Effector memory CD8-positive, alpha-beta T cell (primary cell): ENCODE results near the gene MAD2L2.

Source experiments
- ATAC-seq: fragments of 150-1000 bp; cut with Tn5 transposase; replicated peaks from 2 replicates; pipeline ENCODE4 v1.10.0; 2021; ENCODE audit warnings: mild to moderate bottlenecking, moderate library complexity
- DNase-seq, 3 experiments: peaks; one replicate each; pipeline ENCODE4 v3.0.0; 2021
- H3K27ac Mint-ChIP-seq, 2 donors: one replicate each; pipeline ENCODE4 v1.8.0; 2022; ENCODE audit warnings: mild to moderate bottlenecking in 2 of 2, mixed read lengths in 2 of 2, moderate library complexity in 2 of 2
- H3K27me3 Mint-ChIP-seq, 2 donors: one replicate each; pipeline ENCODE4 v1.8.0; 2022; ENCODE audit warnings: mixed read lengths in 2 of 2
- H3K36me3 Mint-ChIP-seq: one replicate; pipeline ENCODE4 v1.8.0; 2022; ENCODE audit warnings: mild to moderate bottlenecking, moderate library complexity, mixed read lengths; ENCODE audit not compliant: insufficient read depth
- H3K4me1 Mint-ChIP-seq, 2 donors: one replicate each; pipeline ENCODE4 v1.8.0; 2022; ENCODE audit warnings: low read depth in 2 of 2, mixed read lengths in 2 of 2
- H3K4me3 Mint-ChIP-seq, 2 donors: one replicate each; pipeline ENCODE4 v1.8.0; 2022; ENCODE audit warnings: mild to moderate bottlenecking in 2 of 2, mixed read lengths in 2 of 2, moderate library complexity in 2 of 2
- H3K9me3 Mint-ChIP-seq, 2 donors: one replicate each; pipeline ENCODE4 v1.8.0; 2022; ENCODE audit warnings: mixed read lengths in 2 of 2

Gene MAD2L2

GRCh38 chr1:11701981-11702803, 21.2 kb upstream of the MAD2L2 start:
- peaks cover 0 to under 1% of the 10 kb centered on the region in 2 donors for H3K4me1 Mint-ChIP-seq
- no peaks in the 10 kb centered on the region for H3K9me3 Mint-ChIP-seq
- ATAC-seq = no peak
- H3K4me3 Mint-ChIP-seq = no peak overlapping the region
- DNase-seq = no peak
- H3K36me3 Mint-ChIP-seq = no peaks in the 10 kb centered on the region
- peaks cover 5 to 25% of the 10 kb centered on the region in 2 donors for H3K27me3 Mint-ChIP-seq
- H3K27ac Mint-ChIP-seq = no peak overlapping the region

DNA sequence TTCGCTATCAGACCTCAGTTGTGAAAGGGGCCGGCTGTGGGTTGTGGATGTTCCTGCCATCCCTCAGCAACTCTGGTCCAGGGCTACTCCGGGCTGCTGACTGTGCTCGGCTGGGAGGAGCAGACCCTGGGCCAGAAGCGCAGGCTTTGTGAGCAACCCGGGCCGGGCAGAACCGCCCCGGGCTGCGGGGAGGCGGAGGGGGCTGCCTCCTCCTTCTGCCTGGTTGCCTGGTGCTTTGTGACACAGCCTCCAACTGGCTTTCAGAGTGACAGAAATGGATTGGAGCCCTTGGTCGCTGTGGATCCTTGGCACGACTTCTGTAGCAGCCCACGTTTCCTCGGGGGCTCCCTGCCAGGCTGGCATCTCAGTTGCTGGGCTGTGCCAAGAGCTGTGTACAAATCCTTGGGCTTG, 20.6 kb upstream of the MAD2L2 start:
- DNase-seq (no peak), ATAC-seq (no peak)
- Mint-ChIP-seq H3K27ac (no peak overlapping the region), H3K9me3 (no peaks in the 10 kb centered on the region), H3K4me1 (peaks cover 0 to 2% of the 10 kb centered on the region in 2 donors), H3K36me3 (no peaks in the 10 kb centered on the region), H3K27me3 (peaks cover 5 to 25% of the 10 kb centered on the region in 2 donors), H3K4me3 (no peak overlapping the region)

GRCh38 chr1:11700601-11701467, 19.9 kb upstream of the MAD2L2 start:
- H3K27ac Mint-ChIP-seq = no peak overlapping the region
- H3K4me3 Mint-ChIP-seq = no peak overlapping the region
- H3K9me3 Mint-ChIP-seq = no peaks in the 10 kb centered on the region
- peaks cover 5 to 25% of the 10 kb centered on the region in 2 donors for H3K27me3 Mint-ChIP-seq
- ATAC-seq (no peak), DNase-seq (no peak)
- H3K4me1 Mint-ChIP-seq = peaks cover 0 to 2% of the 10 kb centered on the region in 2 donors
- H3K36me3 Mint-ChIP-seq = no peaks in the 10 kb centered on the region

- Mint-ChIP-seq H3K27ac (peak overlapping the region in 1 of 2 donors; percentile 19), H3K27me3 (no peaks in the 10 kb centered on the region), H3K9me3 (no peaks in the 10 kb centered on the region), H3K4me1 (peaks cover 14 to 15% of the 10 kb centered on the region in 2 donors), H3K4me3 (no peak overlapping the region), H3K36me3 (peaks cover 3% of the 10 kb centered on the region)
- no peak for ATAC-seq
- no peak for DNase-seq
These were observed 16.9 kb upstream of the MAD2L2 start for GRCh38 chr1:11697893-11698210.

DNA sequence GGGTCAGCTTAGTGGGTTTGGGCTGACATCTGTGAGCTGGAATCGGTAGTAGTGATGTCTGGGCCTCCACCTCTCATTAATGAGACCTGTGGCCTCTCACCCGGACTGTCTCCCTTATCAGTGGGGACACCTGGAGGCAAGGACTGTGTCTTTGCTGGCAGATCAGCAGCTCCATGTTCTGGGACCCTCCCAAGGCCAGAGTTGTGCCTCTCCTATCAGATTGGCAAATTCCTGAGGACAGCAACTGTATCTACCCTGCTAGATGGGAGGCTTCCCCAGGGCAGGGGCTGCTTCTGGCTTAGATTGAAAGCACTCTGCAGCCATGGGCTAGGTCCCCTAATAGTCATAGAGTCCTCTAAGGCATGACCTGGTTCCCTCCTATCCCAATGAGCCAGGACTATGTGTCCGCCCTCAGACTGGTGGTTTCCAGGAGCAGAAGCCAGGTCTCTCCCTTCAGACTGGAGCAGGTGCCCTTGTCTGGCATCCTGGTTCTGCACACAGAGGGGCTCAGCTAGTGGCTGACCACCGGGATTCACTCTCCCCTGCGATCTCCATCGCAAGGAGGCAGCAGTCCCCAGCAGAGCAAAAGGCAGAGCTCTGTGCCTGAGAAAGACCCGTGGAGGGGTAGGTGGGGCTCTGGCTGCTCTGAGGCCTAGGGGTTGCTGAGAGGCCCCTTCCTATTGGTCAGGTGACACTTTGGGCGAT, 16.4 kb upstream of the MAD2L2 start:
- Mint-ChIP-seq H3K36me3 (peaks cover 3% of the 10 kb centered on the region), H3K4me1 (peaks cover 19% of the 10 kb centered on the region in 2 donors), H3K27me3 (peaks cover 3% of the 10 kb centered on the region in 2 donors), H3K4me3 (no peak overlapping the region), H3K9me3 (no peaks in the 10 kb centered on the region), H3K27ac (peak overlapping the region in 1 of 2 donors; percentile 39)
- ATAC-seq (no peak), DNase-seq (no peak)

GRCh38 chr1:11695861-11696260, 14.9 kb upstream of the MAD2L2 start:
- ATAC-seq (no peak), DNase-seq (no peak)
- H3K9me3 Mint-ChIP-seq = no peaks in the 10 kb centered on the region
- peaks cover 5 to 9% of the 10 kb centered on the region in 2 donors for H3K27me3 Mint-ChIP-seq
- no peak overlapping the region for H3K4me3 Mint-ChIP-seq
- H3K36me3 Mint-ChIP-seq = peaks cover 3% of the 10 kb centered on the region
- H3K27ac Mint-ChIP-seq = no peak overlapping the region
- H3K4me1 Mint-ChIP-seq = peaks cover 20 to 22% of the 10 kb centered on the region in 2 donors

GRCh38 chr1:11693917-11694316, 13.0 kb upstream of the MAD2L2 start:
- DNase-seq (no peak), ATAC-seq (no peak)
- Mint-ChIP-seq H3K9me3 (no peaks in the 10 kb centered on the region), H3K27me3 (peaks cover 15 to 25% of the 10 kb centered on the region in 2 donors), H3K4me3 (peak overlapping the region; percentile 54 to 82), H3K36me3 (peaks cover 4% of the 10 kb centered on the region), H3K4me1 (peaks cover 27 to 33% of the 10 kb centered on the region in 2 donors), H3K27ac (peak overlapping the region; percentile 75 to 93)

DNA sequence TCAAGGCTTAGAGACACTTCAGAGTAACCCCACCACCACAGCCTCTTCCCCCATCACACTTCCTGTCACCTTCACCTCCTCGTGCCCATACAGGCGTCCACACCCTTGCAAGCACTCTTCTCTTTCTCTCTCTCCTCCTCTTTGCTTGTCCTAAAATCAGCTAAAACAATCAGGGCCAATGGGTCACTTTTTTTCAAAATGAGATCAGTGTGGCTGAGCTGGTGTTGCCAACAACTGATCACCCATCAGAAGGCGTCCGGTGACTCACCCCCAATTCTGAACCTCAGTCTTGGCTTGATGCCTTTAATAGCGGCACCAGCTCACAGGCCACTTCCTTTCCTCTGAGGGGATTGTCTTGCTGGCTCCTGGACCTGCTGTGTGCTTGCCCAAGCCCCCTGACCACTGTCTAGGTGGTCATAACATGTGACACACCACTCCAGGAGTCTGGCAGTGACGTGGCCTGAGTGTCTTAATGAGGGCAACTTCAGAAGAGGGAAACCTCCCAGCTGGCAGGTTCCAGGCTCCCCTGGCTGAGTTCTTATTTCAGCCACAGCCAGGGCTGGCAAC, 12.2 kb upstream of the MAD2L2 start:
- Mint-ChIP-seq H3K27me3 (peaks cover 18 to 34% of the 10 kb centered on the region in 2 donors), H3K27ac (peak overlapping the region; percentile 75 to 93), H3K4me3 (peak overlapping the region; percentile 54 to 82), H3K4me1 (peaks cover 27 to 33% of the 10 kb centered on the region in 2 donors), H3K36me3 (peaks cover 5% of the 10 kb centered on the region), H3K9me3 (no peaks in the 10 kb centered on the region)
- peak; percentile 81 for ATAC-seq
- DNase-seq = peak; percentile 53 to 55 (median 54)

DNA sequence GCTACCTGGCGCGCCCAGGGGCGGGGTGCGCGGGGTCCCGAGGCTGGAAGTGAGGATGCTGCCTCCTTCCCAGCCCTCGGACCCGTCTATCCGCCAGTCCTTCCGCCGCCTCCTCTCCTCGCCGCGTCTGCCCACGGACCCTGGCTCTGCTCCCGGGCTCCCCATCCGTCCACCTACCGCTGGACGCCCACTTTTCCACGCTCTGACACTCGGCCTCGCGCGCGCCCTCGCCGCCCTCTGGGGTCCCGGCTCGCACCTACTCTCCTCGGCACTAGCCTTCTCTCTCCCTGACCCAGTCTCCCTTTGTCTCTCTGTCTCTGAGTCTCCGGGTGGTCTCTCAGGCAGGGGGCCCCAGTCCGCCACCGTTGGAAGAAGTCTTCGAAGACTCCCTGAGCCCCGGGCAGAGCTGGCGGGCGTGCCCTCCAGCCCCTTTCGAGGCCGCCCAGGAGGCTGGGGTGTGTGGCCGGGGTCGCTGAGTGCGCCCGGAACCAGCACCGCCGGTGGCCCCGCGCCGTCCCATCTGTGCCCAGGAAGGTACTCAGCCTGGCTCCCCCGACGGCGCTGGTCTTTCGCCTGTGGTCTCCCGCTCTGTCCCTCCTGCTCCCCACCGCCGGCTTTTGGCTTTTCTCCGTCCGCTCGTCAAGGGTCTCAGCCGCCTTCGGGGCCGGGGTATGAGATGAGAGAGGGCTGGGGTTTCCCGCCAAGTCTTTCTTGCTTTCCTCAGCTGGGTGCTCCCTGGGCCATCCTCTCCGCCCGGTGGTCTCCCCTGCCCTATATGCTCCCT, 11.2 kb upstream of the MAD2L2 start:
- Mint-ChIP-seq H3K27ac (peak overlapping the region; percentile 75 to 93), H3K4me1 (peaks cover 26 to 33% of the 10 kb centered on the region in 2 donors), H3K4me3 (peak overlapping the region; percentile 54 to 82), H3K9me3 (no peaks in the 10 kb centered on the region), H3K27me3 (peaks cover 24 to 42% of the 10 kb centered on the region in 2 donors), H3K36me3 (peaks cover 5% of the 10 kb centered on the region)
- ATAC-seq = no peak
- no peak for DNase-seq

- peak within 1 kb of the TSS; percentile 75 to 93 for H3K27ac Mint-ChIP-seq
- peak in 2 of 3 experiments; percentile 9 to 18 for DNase-seq
- no peaks in the 10 kb centered on the region for H3K9me3 Mint-ChIP-seq
These were observed 10.5 kb upstream of the MAD2L2 start, which contains the start of gene DRAXIN for GRCh38 chr1:11691302-11691914. DRAXIN (plus strand) TSS chr1:11691710; CDS start chr1:11706259, 14,549 bp downstream.

GRCh38 chr1:11690397-11691301, 9.7 kb upstream of the MAD2L2 start:
- Mint-ChIP-seq H3K9me3 (no peaks in the 10 kb centered on the region), H3K36me3 (peaks cover 5% of the 10 kb centered on the region), H3K27me3 (peaks cover 24 to 51% of the 10 kb centered on the region in 2 donors), H3K27ac (peak overlapping the region in 1 of 2 donors; percentile 79), H3K4me1 (peaks cover 26 to 33% of the 10 kb centered on the region in 2 donors), H3K4me3 (peak overlapping the region; percentile 60 to 81)
- DNase-seq = no peak
- no peak for ATAC-seq

More at GRCh38 chr1:11691302-11691914, 10.5 kb upstream of the MAD2L2 start, which contains the start of gene DRAXIN:
- peaks cover 26 to 33% of the 10 kb centered on the region in 2 donors for H3K4me1 Mint-ChIP-seq
- H3K36me3 Mint-ChIP-seq = peaks cover 5% of the 10 kb centered on the region
- ATAC-seq = peak; percentile 20
- H3K27me3 Mint-ChIP-seq = peaks cover 24 to 43% of the 10 kb centered on the region in 2 donors
- H3K4me3 Mint-ChIP-seq = peak within 1 kb of the TSS; percentile 81 to 82
